Activated CD8-positive, alpha-beta memory T cell treated with anti-CD3 and anti-CD28 coated beads, Interleukin-2, amount 10 ng/mL, durations not matched to agents 7 days and 5 days (primary cell): ENCODE data around the gene MRPS27. TPM values are rescaled to one million over a fixed set of nuclear protein-coding genes. Genes with fewer than 3 reads are reported as not detected.
"Not testable (repeated sequence)": the region's sequence is repeated elsewhere in the genome, so short reads cannot be mapped to it uniquely, and the experiment has no call there.

Experiments used
- ATAC-seq: fragments of 150-1000 bp; cut with Tn5 transposase; one replicate; pipeline ENCODE4 v1.10.0; 2021; ENCODE audit warnings: moderate library complexity
- CTCF ChIA-PET: fragments of 350-600 bp; sonication (Branson Sonifier 250); formaldehyde crosslinking; loops from one replicate; lab custom pipeline; 2021; ENCODE audit warnings: antibody characterized with exemption; lab: Charles Lee
- DNase-seq: peaks from one replicate; pipeline ENCODE4 v3.0.0-alpha.2; 2020
- H3K27ac Mint-ChIP-seq: one replicate; pipeline ENCODE4 v1.8.0; 2021; ENCODE audit warnings: mild to moderate bottlenecking, mixed read lengths
- H3K27me3 Mint-ChIP-seq: one replicate; pipeline ENCODE4 v1.8.0; 2021; ENCODE audit warnings: mixed read lengths
- H3K36me3 Mint-ChIP-seq: one replicate; pipeline ENCODE4 v1.8.0; 2021; ENCODE audit warnings: mild to moderate bottlenecking, mixed read lengths
- H3K4me1 Mint-ChIP-seq: one replicate; pipeline ENCODE4 v1.8.0; 2021; ENCODE audit warnings: mixed read lengths
- H3K4me3 Mint-ChIP-seq: one replicate; pipeline ENCODE4 v1.8.0; 2021; ENCODE audit warnings: mild to moderate bottlenecking, moderate library complexity, mixed read lengths
- H3K9me3 Mint-ChIP-seq: one replicate; pipeline ENCODE4 v1.8.0; 2022; ENCODE audit warnings: low read depth, mixed read lengths
- total RNA-seq, 2 experiments: library from RNA; stranded (reverse); gene quantifications; one replicate each; pipeline ENCODE4 v1.2.3, GENCODE V29; 2021

Gene MRPS27
- total RNA-seq, 2 experiments from 2014 or later: 45.5 to 52.6 TPM

GRCh38 chr5:72185496-72186329, 134.3 kb downstream of the MRPS27 start:
- no peak overlapping the region for H3K4me3 Mint-ChIP-seq
- H3K27ac Mint-ChIP-seq: no peak overlapping the region
- CTCF ChIA-PET: no interaction called here
- H3K27me3 Mint-ChIP-seq: peaks cover 89% of the 10 kb centered on the region
- no peaks in the 10 kb centered on the region for H3K9me3 Mint-ChIP-seq
- no peak for ATAC-seq
- no peaks in the 10 kb centered on the region for H3K4me1 Mint-ChIP-seq
- H3K36me3 Mint-ChIP-seq: no peaks in the 10 kb centered on the region
- no peak for DNase-seq

- CTCF ChIA-PET: no interaction called here
Measured at GRCh38 chr5:72184408-72184807, 135.6 kb downstream of the MRPS27 start.

GRCh38 chr5:72183101-72183520, 136.9 kb downstream of the MRPS27 start:
- DNase-seq: no peak
- Mint-ChIP-seq H3K27me3 (peaks cover 85% of the 10 kb centered on the region), H3K4me1 (no peaks in the 10 kb centered on the region), H3K27ac (no peak overlapping the region), H3K36me3 (no peaks in the 10 kb centered on the region), H3K9me3 (no peaks in the 10 kb centered on the region), H3K4me3 (no peak overlapping the region)
- CTCF ChIA-PET: no interaction called here
- no peak for ATAC-seq

More at GRCh38 chr5:72184408-72184807, 135.6 kb downstream of the MRPS27 start:
- H3K4me1 Mint-ChIP-seq: no peaks in the 10 kb centered on the region
- H3K36me3 Mint-ChIP-seq: no peaks in the 10 kb centered on the region
- no peak overlapping the region for H3K4me3 Mint-ChIP-seq
- no peaks in the 10 kb centered on the region for H3K9me3 Mint-ChIP-seq
- H3K27ac Mint-ChIP-seq: no peak overlapping the region
- peaks cover 89% of the 10 kb centered on the region for H3K27me3 Mint-ChIP-seq
- ATAC-seq (no peak), DNase-seq (no peak)

GRCh38 chr5:72182686-72183085, 137.4 kb downstream of the MRPS27 start:
- no peak overlapping the region for H3K27ac Mint-ChIP-seq

GRCh38 chr5:72180925-72181324, 139.1 kb downstream of the MRPS27 start:
- H3K27me3 Mint-ChIP-seq: peaks cover 85% of the 10 kb centered on the region
- CTCF ChIA-PET: no interaction called here
- H3K36me3 Mint-ChIP-seq: no peaks in the 10 kb centered on the region
- no peaks in the 10 kb centered on the region for H3K9me3 Mint-ChIP-seq
- H3K4me1 Mint-ChIP-seq: no peaks in the 10 kb centered on the region
- no peak for DNase-seq
- no peak overlapping the region for H3K27ac Mint-ChIP-seq
- no peak for ATAC-seq
- H3K4me3 Mint-ChIP-seq: no peak overlapping the region

More at GRCh38 chr5:72182686-72183085, 137.4 kb downstream of the MRPS27 start:
- ATAC-seq (no peak), DNase-seq (no peak)
- H3K4me1 Mint-ChIP-seq: no peaks in the 10 kb centered on the region
- no peaks in the 10 kb centered on the region for H3K36me3 Mint-ChIP-seq
- CTCF ChIA-PET: no interaction called here
- peaks cover 85% of the 10 kb centered on the region for H3K27me3 Mint-ChIP-seq
- H3K9me3 Mint-ChIP-seq: no peaks in the 10 kb centered on the region
- no peak overlapping the region for H3K4me3 Mint-ChIP-seq

GRCh38 chr5:72179816-72180440, 140.1 kb downstream of the MRPS27 start:
- Mint-ChIP-seq H3K4me1 (no peaks in the 10 kb centered on the region), H3K4me3 (no peak overlapping the region), H3K36me3 (no peaks in the 10 kb centered on the region), H3K9me3 (no peaks in the 10 kb centered on the region), H3K27ac (no peak overlapping the region), H3K27me3 (peaks cover 82% of the 10 kb centered on the region)
- no peak for DNase-seq
- ATAC-seq: no peak
- CTCF ChIA-PET: no interaction called here

- no peak for DNase-seq
- no peak for ATAC-seq
- Mint-ChIP-seq H3K9me3 (no peaks in the 10 kb centered on the region), H3K27me3 (peaks cover 79% of the 10 kb centered on the region), H3K36me3 (no peaks in the 10 kb centered on the region), H3K4me1 (no peaks in the 10 kb centered on the region), H3K27ac (no peak overlapping the region), H3K4me3 (no peak overlapping the region)
- CTCF ChIA-PET: no interaction called here
Measured at GRCh38 chr5:72179028-72179815, 140.8 kb downstream of the MRPS27 start.

- no peaks in the 10 kb centered on the region for H3K36me3 Mint-ChIP-seq
- peaks cover 76% of the 10 kb centered on the region for H3K27me3 Mint-ChIP-seq
- DNase-seq: no peak
- no peak overlapping the region for H3K4me3 Mint-ChIP-seq
- ATAC-seq: no peak
- H3K9me3 Mint-ChIP-seq: no peaks in the 10 kb centered on the region
- H3K27ac Mint-ChIP-seq: no peak overlapping the region
- H3K4me1 Mint-ChIP-seq: no peaks in the 10 kb centered on the region
- CTCF ChIA-PET: no interaction called here
Measured at GRCh38 chr5:72177538-72177937, 142.5 kb downstream of the MRPS27 start.

- ATAC-seq: no peak
- H3K4me1 Mint-ChIP-seq: peaks cover 2% of the 10 kb centered on the region
- H3K9me3 Mint-ChIP-seq: no peaks in the 10 kb centered on the region
- no peak overlapping the region for H3K4me3 Mint-ChIP-seq
- H3K27me3 Mint-ChIP-seq: peaks cover 84% of the 10 kb centered on the region
- DNase-seq: no peak
- H3K27ac Mint-ChIP-seq: no peak overlapping the region
- H3K36me3 Mint-ChIP-seq: no peaks in the 10 kb centered on the region
- CTCF ChIA-PET: no interaction called here
Measured at GRCh38 chr5:72172786-72173185, 147.3 kb downstream of the MRPS27 start.

- Mint-ChIP-seq H3K36me3 (no peaks in the 10 kb centered on the region), H3K4me3 (no peak overlapping the region), H3K4me1 (peaks cover 2% of the 10 kb centered on the region), H3K9me3 (no peaks in the 10 kb centered on the region), H3K27me3 (peaks cover 83% of the 10 kb centered on the region), H3K27ac (no peak overlapping the region)
- ATAC-seq (no peak), DNase-seq (no peak)
- CTCF ChIA-PET: no interaction called here
Measured at GRCh38 chr5:72171667-72172066, 148.4 kb downstream of the MRPS27 start.

- DNase-seq, H3K4me3 Mint-ChIP-seq, H3K9me3 Mint-ChIP-seq, CTCF ChIA-PET, ATAC-seq, H3K4me1 Mint-ChIP-seq, H3K36me3 Mint-ChIP-seq, H3K27ac Mint-ChIP-seq: not testable (repeated sequence)
- H3K27me3 Mint-ChIP-seq: peaks cover 83% of the 10 kb centered on the region
Measured at GRCh38 chr5:72171181-72171580, 148.9 kb downstream of the MRPS27 start.

- Mint-ChIP-seq H3K36me3 (no peaks in the 10 kb centered on the region), H3K27me3 (peaks cover 83% of the 10 kb centered on the region), H3K4me1 (peaks cover 2% of the 10 kb centered on the region), H3K9me3 (no peaks in the 10 kb centered on the region), H3K4me3 (no peak overlapping the region), H3K27ac (no peak overlapping the region)
- DNase-seq: no peak
- CTCF ChIA-PET: no interaction called here
- no peak for ATAC-seq
Measured at GRCh38 chr5:72170101-72170500, 149.9 kb downstream of the MRPS27 start.
